Peyer's patch (tissue), 4 donors: ENCODE data around the gene PUSL1. TPM values are rescaled to one million over a fixed set of nuclear protein-coding genes. Genes with fewer than 3 reads are reported as not detected.

Experiments used
- DNase-seq, 3 donors: peaks; one replicate each; pipeline ENCODE4 v3.0.0-alpha.2; 2017 to 2019
- H3K27ac ChIP-seq, 4 donors: fragments of 200-600 bp; sonication (generic); one replicate each; pipeline ENCODE4 v1.5.1; 2016 to 2019
- H3K27me3 ChIP-seq, 2 donors: fragments of 200-600 bp; sonication (generic); one replicate each; pipeline ENCODE4 v1.5.1; 2019
- H3K36me3 ChIP-seq, 3 donors: fragments of 200-600 bp; sonication (generic); one replicate each; pipeline ENCODE4 v1.5.1; 2016 to 2019
- H3K4me1 ChIP-seq, 4 donors: fragments of 200-600 bp; sonication (generic); one replicate each; pipeline ENCODE4 v1.5.1; 2016 to 2019
- H3K4me3 ChIP-seq, 4 donors: fragments of 200-600 bp; sonication (generic); 1 replicate in 3 of 4; 2 replicates in 1 of 4; pipeline ENCODE4 v1.5.1; 2016 to 2019; ENCODE audit warnings: mild to moderate bottlenecking in 1 of 4
- H3K9me3 ChIP-seq, 4 donors: fragments of 200-600 bp; sonication (generic); one replicate each; pipeline ENCODE4 v1.5.1; 2016 to 2019; ENCODE audit warnings: mild to moderate bottlenecking in 1 of 4
- CTCF ChIP-seq, 6 experiments: fragments of 450-650 bp in 4 of 6; fragments of 200-600 bp in 2 of 6; sonication (generic) in 1 of 6; IDR thresholded peaks; one replicate each; pipeline ENCODE4 v1.5.1; 2017 to 2019; ENCODE audit warnings: antibody characterized with exemption in 6 of 6, mild to moderate bottlenecking in 3 of 6, moderate library complexity in 1 of 6
- POLR2A ChIP-seq, 2 donors: fragments of 450-650 bp; IDR thresholded peaks; one replicate each; pipeline ENCODE4 v1.5.1; 2017; ENCODE audit warnings: antibody characterized with exemption in 2 of 2, mild to moderate bottlenecking in 2 of 2, moderate library complexity in 2 of 2
- total RNA-seq, 4 donors: library from RNA; depleted of rRNA; stranded (reverse); fragments of >200 nt; gene quantifications; one replicate each; pipeline ENCODE4 v1.1.0, GENCODE V29; 2016

The PUSL1 gene
- total RNA-seq, 4 donors from 2014 or later, result 12.4 to 38.9 (median 24.4) TPM

- Histone ChIP-seq H3K27ac (peak overlapping the region; percentile 69 to 94 (median 78)), H3K4me1 (peaks cover 12 to 47% (median 37%) of the 10 kb centered on the region in 4 donors), H3K36me3 (no peaks in the 10 kb centered on the region), H3K9me3 (no peaks in the 10 kb centered on the region), H3K4me3 (peak overlapping the region; percentile 32 to 96 (median 78)), H3K27me3 (no peaks in the 10 kb centered on the region)
- TF ChIP-seq POLR2A (IDR thresholded peaks at IDR 0.05) (no peak), CTCF (IDR thresholded peaks at IDR 0.05) (no peak)
- peak; percentile 37 to 81 (median 80) for DNase-seq
Observed at GRCh38 chr1:1304331-1305299, 3.8 kb upstream of the PUSL1 start.

GRCh38 chr1:1305300-1306069 lies 2.9 kb upstream of the PUSL1 start:
- Histone ChIP-seq H3K4me1 (peaks cover 12 to 54% (median 38%) of the 10 kb centered on the region in 4 donors), H3K27ac (peak overlapping the region; percentile 69 to 94 (median 78)), H3K27me3 (no peaks in the 10 kb centered on the region), H3K36me3 (peaks cover 0 to 4% (median 0%) of the 10 kb centered on the region in 3 donors), H3K4me3 (peak overlapping the region; percentile 32 to 96 (median 78)), H3K9me3 (no peaks in the 10 kb centered on the region)
- peak in 4 of 6 experiments; percentile 2 to 25 (median 18) for TF ChIP-seq CTCF (IDR thresholded peaks at IDR 0.05)
- TF ChIP-seq POLR2A (IDR thresholded peaks at IDR 0.05), result peak in 1 of 2 donors; percentile 1
- peak; percentile 78 to 90 (median 82) for DNase-seq

- Histone ChIP-seq H3K27ac (peak overlapping the region; percentile 69 to 94 (median 78)), H3K27me3 (no peaks in the 10 kb centered on the region), H3K4me1 (peaks cover 12 to 54% (median 38%) of the 10 kb centered on the region in 4 donors), H3K36me3 (peaks cover 0 to 11% (median 0%) of the 10 kb centered on the region in 3 donors), H3K4me3 (peak overlapping the region; percentile 32 to 96 (median 78)), H3K9me3 (no peaks in the 10 kb centered on the region)
- TF ChIP-seq POLR2A (IDR thresholded peaks at IDR 0.05), result no peak
- no peak for TF ChIP-seq CTCF (IDR thresholded peaks at IDR 0.05)
- no peak for DNase-seq
Observed at GRCh38 chr1:1306070-1306660, 2.2 kb upstream of the PUSL1 start.

- Histone ChIP-seq H3K27ac (peak overlapping the region; percentile 89 to 94 (median 92)), H3K4me3 (peak overlapping the region; percentile 77 to 96 (median 83)), H3K27me3 (no peaks in the 10 kb centered on the region), H3K4me1 (peaks cover 12 to 54% (median 38%) of the 10 kb centered on the region in 4 donors), H3K36me3 (peaks cover 0 to 17% (median 0%) of the 10 kb centered on the region in 3 donors), H3K9me3 (no peaks in the 10 kb centered on the region)
- TF ChIP-seq CTCF (IDR thresholded peaks at IDR 0.05) (no peak), POLR2A (IDR thresholded peaks at IDR 0.05) (no peak)
- DNase-seq, result peak in 1 of 3 donors; percentile 63
Observed at GRCh38 chr1:1306661-1307260, 1.6 kb upstream of the PUSL1 start.
